ENCODE measurements around the gene CPNE5.

Gene CPNE5

DNA sequence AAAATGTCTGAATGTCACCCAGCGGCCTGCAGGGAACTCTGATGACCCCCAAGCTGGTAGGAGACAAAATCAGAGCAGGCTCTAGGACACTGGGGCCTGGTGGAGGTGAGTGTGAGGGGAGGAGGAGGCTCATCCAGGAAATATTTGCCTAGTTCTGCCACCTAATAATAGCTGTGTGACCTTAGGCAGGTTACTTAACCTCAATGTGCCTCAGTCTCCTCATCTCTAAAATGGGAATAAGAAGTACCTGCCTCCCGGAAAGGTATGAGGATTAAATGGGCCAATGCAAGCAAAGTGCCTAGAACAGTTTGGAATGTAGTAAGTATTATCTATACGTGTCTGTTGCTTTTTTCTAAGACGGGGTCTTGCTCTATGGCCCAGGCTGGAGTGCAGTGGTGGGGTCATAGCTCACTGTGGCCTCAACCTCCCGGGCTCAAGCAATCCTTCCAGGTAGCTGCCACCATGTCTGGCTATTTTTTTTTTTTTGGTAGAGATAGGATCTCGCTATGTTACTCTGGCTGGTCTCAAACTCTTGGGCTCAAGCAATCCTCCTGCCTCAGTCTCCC lies 81.2 kb downstream of the CPNE5 start:
- DNase-seq, result no peak

DNA sequence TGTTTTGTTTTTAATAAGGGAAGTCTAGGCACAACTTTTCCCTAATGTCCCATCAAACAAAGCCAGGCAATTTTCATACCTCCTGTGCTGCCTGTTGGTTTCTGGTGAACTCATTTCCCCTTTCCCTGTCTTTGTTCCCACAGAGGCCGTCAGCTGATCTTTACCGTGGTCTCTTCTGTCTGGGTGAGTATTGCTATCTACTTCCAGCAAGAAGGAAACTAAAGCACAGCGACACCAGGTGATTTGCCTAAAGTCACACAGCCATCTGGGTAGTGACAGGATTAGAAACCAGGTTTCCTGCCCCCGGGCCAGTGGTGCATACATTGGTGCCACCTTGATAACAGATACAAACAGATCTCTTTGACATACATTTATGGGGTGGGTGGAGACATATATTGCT lies 82.0 kb downstream of the CPNE5 start:
- no peak for DNase-seq

DNA sequence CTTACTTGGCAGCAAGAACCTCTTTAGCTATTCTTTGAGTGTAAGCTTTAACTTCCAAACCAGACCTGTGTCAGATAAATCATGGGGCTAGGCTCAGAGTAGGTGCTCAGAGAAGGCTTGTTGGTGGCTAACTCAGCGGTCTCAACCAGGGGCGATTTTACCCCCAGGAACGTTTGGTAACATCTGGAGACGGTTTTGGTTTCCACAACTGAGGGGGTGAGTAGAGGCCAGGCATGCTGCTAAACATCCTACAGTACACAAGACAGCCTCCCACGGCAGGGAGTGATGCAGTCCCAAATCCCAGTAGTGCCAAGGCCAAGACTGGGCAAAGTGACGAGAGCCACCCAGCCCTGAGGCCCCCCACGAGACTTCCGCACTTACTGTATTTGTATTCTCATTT lies 82.5 kb downstream of the CPNE5 start:
- no peak for DNase-seq

DNA sequence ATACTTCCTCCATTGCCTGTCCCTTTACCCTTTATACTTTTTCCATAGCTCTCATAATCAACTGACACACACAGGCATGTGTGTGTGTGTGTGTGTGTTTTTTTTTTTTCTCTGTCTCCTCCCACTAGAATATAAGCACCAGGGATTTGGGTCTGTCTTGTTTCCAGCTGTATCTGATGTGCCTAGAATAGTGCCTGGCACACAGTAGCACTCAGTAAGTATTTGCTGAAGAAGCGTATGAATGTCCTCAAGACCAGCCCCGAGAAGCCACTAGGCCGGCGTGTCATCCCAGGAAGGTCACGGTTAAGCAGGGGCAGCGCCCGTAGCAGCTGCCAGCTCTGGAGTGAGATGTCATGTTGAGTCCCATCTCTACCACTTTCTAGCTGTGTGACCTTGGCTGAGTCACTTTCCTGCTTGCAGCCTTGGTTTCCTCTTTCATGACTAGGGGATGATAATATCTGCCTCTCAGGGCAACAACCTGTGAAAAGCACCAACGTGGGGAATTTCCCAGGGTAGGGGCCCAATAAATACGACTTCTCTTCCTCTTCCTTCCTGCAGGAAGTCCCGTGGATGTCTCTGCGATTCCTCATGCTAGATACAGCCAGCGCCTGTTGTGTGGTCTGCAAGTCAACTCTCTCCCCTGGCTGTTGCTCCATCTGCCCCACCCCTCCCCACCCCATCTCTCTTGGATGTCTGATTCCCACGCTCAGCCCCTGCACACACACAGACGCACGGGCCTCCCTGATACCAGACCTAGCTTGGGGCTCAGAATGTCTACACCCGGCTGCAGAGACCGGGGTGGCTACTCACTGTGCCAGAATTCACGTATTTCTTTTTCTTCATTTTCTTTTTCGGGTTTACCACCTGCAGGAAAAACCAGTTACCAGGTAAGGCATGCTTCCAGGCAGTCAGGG lies 83.6 kb downstream of the CPNE5 start:
- DNase-seq, result peak; percentile 77

DNA sequence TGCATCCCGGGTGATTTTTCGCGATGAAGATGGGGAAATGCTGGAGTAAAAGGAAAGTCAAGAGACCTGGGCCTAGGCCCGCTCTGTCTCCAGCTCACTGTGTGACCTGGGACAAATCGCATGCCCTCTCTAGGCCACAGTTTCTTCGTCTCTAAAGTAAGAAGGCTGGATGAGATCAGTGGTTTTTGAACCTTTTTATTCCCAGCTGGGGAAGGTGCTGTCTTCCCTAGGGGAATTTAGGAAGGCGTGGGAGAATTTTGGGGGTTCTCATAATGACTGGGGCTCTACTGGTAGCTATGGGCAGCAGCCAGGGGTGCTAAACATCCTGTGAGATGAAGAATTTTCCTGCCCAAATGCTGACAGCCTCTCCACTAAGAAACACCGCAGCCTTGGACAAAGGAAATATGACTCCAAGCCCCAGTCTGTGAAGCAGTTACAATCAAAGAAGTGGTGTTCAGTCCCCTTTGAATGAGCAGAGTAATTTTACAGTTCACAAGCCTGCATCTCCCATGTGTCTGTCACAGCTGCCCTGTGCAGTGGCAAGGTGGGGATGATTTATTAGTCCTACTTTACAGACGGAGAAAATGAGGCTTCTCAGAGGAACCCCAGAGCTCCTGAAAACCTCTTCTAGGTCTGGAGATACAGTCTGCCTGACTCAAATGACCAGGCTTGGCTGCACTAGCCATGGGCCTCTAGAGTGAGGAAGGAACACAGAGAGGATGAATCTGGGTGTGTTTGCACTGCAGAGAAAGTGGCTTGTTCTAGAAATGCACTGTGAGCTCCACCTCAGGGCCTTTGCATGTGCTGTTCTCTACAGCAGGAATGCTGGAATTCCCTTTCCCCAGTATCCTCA lies 84.4 kb downstream of the CPNE5 start:
- no peak for DNase-seq

DNA sequence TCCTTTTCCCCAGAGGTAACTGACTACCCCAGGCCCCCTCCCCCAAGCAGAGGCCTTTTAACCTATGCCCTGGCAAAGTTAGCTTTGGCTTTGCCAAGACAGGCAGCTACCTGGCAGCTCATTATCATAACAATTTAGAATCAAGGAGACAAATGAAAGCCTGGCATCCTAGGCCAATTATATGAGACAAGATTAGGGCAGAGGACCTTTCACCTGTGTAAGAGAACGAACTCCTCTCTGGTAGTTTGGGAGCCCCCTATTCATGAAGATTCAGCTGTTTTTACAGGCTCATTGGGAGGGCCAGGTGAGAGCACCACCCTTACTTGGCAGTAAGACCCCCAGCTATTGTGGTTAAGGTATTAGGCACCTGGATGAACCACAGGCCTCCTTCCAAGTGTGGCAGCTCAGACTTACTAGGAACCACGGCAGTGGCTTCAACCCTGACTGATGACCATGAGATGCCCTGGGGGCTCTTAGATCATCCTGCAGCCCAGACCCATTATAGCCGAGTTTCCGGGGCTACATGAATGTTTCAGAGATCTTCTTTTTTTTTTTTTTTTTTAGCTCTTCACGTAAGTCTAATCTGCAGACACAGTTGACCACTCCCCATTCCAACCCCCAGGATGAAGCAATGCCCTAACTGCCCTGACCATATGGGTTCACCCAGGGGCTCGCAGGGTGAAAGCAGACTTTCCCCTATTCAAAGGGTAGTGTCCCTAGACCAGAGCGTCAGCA lies 85.4 kb downstream of the CPNE5 start:
- no peak for DNase-seq

DNA sequence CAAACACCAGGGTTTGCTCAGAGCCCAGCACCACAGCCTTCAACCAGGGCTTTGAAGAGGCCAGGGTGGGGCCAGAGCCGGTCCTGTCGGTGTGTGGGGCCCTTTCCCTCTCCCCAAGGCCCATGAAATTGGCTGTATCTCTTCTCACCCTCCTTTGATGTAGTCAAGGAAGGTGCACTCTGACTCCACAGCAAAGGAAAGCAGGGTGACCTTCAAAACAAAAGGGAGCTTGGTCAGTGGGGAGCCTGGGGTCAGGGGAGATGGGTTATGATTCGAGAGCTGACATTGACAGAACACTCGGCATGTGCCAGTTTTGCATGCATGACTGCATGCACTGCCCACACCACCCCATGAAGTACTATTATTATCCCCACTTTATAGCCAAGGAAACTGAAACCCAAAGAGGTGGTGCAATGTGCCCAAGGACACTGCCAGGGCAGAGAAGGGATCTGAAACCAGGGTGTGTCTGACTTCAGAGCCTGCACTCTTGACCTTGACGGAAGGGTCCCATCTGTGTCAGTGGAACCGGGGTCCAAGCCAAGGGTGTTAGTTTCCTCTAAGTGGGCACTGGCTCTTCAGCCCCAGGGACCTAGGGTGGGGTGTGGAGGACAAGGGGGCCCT lies 86.2 kb downstream of the CPNE5 start:
- no peak for DNase-seq

DNA sequence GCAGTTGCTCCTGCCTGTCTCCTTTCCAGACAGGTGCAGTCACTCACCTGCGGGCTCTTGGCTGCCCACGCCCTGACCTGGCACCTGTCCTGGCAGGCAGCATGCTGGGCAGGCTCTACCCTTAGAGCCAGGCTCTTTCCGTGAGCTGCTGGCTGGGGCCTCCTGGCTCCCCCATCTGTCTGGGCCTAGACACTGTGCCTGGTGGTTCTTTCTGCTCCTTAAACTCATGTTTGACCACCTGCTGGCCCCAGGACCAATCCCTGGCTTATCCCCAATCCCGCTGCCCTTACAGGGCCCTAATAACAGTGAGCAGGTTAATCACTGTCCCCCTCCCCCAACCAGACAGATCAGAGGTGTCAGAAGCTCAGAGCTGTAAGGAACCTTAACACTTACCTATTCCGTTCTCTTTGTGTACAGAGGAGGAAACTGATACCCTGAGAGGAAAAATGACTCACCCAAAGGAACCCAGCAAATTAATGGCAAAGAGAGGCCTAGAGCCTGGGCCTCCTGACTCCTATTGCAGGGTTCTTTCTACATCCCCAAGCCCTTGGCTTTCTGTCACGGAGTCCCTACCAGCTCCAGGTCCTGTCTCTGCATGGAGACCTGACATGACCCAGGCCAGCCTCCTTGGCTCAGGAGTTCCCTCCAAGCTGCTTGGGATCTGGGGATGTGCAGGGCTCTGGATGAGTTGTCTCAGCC lies 86.9 kb downstream of the CPNE5 start:
- DNase-seq, result peak; percentile 57

DNA sequence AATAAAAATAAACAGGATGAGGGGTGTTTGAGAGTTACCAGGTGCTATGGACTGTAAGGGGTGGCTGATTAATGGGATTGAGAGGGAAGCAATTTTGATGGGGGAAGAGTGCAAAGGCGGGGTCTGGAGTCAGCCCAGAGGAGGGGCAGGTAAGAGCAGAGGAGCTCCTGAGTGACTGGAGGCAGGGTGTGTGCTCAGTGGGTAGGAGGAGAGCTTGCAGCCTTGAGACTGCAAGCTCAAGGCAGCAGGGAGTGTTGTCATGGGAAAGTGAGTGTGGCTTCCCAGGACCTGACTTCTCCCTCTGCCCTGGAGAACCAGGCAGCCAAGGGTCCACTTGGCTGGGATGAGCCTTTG lies 87.4 kb downstream of the CPNE5 start:
- DNase-seq, result no peak

DNA sequence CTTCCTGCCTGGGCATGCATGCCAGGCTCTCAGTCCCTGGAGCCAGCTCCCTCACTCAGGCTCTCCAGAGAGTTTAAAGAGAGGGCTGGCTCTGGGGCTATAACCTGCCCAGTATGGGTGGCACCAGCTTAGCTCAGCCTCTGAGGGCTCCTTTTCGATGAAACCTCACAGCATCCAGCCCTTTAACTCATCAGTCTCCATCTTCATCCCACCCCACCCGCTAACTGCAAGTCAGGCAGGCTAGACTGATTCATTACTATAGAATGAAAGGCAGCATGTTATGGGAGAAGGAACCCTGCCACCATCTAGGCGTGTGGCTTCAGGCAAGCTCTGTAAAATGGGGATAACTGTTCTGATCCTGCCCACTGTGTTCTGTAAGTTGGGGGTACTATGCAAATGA lies 88.2 kb downstream of the CPNE5 start:
- no peak for DNase-seq

DNA sequence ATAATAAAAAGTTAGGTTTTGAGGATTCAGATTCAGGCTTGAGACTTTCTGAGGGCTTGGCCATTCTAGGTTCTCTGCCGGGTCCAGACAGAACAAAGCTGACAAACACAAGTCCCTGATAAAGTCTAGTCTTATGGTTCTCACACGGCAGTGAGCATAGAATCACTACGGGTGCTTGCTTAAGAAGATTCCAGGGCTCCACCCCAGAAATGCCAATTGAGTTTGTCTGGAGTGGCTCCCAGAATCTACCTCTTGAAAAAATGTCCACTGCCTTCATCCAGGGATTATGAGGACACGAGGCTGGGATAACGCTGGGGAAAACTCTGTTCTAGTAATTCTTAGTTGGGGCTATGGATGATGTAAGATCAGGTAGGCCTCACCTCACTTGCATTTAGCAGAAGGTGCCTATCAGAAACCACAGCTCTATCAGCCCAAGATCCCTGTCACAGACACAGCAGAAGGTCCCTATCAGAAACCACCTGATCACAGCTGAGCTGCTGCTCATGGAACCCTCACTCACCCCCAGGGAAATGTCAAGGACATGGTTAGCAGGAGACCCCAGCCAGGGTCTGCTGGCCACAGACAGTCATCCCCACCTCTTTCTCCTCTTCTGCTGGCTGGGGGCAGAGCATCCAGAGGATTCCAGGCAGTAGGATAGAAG lies 89.3 kb downstream of the CPNE5 start:
- DNase-seq, result no peak

DNA sequence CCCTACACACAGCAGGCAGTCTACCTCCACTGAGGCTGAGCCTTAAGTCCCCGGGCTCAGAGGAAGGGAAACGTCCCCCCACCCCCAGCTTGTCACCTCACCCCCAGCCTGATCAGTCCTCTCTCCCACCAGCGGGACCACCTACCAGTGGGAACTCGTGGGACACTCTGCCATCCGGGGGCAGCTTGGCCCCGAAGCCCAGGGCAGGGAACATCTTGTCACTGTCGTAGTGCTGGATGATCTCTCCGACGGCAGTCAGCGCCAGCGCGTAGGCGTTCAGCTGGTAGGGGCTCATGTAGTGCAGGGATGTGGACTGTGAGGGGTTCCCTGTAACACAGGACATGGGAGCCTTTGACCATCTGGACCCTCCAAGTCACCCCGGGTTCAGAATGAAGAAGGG lies 93.0 kb downstream of the CPNE5 start:
- DNase-seq, result no peak

DNA sequence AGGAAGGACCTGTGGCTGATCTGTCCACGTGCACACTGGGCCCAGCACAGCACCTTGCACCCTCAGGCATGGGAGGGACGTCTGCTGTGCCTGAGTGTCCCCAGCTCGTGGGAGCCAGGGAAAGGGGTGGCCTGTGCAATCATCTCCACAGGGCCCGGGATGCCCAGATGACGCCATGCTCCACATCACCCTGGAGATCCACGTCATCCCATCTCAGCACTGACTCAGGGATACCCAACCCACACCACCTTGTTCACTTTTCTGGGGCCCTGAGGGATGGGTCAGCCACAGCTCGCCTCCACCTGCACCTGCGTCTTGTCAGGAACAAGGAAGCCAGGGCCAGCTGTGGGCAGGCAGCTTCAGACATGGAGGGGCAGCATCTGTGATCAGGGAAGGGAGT lies 93.4 kb downstream of the CPNE5 start:
- no peak for DNase-seq

DNA sequence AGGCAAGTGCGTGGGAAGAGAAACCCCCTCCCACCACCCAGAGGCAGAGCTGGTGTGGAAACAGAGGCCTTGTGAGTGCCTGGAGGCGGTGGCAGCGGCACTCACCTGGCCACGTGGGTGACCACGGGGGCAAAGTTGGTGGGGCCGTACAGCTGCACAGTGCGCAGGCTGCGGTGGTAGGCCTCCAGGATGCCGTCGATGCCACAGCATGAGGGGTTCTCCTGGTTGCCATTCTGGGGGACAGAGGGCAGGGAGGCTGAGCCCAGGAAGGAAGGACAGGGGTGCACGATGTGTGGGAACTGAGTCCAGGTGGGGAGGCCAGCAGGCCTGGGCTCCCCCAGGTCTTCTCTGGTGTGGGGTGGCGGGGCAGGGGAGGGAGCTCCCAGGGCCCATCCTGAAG lies 94.0 kb downstream of the CPNE5 start:
- DNase-seq, result no peak

DNA sequence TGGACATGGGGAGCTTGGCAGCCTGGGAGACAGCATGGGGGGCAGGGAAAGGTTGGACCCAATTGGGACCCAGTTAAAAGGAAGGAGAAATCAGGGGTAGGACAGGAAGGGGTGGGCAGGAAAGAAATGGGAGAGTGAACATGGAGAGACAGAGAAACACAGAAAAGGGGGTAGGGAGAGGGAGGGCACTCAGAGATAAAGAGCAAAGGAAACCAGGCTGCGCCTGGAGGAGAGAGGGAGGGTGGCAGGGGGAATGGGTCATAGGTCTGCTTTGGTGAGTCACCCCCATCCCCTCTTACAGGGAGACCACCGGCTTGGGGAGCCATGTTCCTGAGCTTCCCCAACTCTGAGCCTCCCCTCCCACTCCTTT lies 95.0 kb downstream of the CPNE5 start:
- no peak for DNase-seq

DNA sequence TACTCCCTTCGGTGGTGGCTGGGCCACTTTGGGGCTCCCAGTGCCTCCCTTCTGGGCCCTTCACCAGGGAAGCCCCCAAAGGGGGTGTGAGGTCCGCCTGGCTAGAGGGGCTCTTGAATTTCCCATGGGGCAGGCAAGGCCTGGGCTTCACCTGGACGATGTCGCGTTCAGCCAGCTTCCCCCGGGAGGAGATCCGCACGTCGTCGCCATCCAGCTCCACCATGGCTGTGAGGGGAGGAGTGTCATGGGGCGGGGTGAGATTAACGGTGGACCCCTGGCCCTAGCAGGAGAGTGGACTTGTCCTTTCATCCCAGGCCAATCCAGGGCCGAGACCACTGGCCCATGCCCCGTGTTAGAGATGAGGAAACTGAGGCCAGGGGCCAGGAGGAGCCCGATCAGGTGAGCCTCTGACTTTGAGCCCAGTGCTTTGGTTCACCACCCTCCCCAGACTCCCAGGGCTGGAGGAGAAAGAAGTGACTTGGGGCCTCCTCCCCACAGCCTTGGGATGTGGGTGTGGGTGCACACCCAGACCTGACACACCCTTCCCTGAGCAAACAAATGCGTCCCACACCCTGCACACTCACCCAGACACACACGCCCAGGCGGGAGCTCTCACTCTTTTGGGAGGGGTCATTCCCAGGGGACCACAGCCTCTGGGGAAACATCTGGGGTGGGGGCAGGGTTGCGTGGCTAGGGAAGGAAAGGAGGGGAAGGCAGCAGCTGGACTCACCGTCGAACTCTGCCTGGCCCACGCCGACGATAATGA lies 95.5 kb downstream of the CPNE5 start:
- DNase-seq, result no peak

DNA sequence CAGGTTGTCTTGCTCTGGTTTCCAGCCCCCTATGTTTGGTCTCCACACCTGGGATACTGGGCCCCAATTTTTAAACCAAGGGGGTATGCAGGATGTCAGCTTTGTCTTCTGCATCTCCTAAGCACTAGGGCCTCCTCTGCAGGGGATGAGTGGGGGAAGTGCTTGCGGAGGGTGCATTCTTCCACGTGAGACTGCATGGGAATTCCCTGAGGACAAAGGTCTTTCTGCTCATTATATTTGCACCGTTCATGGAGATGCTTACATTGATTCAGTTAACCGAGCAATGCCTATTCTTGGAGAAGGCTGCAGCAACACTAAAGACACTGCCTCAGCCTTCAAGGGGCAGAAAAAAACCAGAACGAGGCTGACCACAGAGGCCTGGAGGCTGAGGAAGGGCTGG lies 96.2 kb downstream of the CPNE5 start:
- DNase-seq, result no peak

DNA sequence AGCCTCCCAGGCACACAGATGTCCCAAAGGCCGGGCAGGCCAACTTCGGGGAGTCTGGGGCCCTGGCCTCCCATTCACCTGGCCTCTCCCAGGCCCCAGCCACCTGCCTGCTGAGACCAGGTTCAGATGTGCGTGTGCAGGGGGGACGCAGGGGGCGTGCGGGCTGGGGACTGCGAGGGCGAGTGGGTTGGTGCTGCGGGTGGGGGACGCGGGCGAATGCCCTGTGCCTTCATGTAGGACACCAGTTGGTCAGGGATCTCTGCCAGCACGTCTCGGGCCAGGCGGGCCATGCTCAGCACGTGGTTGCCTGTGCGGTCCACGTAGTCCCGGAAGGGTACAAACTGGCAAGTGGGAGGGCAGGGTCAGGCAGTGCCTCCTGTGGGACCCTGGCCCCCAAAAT lies 97.1 kb downstream of the CPNE5 start:
- DNase-seq, result no peak

DNA sequence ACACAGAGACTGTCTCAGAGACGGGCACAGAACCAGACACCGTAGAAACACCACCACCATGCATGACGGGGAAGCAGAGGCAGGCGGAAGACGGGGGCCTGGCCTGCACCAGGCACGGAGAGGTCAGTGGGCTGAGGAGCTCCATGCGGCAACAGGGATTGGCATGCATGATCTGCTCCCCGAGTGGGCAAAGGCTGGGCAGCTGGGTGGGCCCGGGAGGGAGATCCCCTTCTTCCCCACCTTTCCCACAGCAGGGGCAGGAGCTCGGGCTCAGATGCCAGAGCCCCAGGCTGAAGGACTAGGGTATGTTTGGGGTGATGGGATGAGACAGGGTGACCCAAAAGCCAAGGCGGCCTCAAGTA lies 98.4 kb downstream of the CPNE5 start:
- DNase-seq, result no peak

DNA sequence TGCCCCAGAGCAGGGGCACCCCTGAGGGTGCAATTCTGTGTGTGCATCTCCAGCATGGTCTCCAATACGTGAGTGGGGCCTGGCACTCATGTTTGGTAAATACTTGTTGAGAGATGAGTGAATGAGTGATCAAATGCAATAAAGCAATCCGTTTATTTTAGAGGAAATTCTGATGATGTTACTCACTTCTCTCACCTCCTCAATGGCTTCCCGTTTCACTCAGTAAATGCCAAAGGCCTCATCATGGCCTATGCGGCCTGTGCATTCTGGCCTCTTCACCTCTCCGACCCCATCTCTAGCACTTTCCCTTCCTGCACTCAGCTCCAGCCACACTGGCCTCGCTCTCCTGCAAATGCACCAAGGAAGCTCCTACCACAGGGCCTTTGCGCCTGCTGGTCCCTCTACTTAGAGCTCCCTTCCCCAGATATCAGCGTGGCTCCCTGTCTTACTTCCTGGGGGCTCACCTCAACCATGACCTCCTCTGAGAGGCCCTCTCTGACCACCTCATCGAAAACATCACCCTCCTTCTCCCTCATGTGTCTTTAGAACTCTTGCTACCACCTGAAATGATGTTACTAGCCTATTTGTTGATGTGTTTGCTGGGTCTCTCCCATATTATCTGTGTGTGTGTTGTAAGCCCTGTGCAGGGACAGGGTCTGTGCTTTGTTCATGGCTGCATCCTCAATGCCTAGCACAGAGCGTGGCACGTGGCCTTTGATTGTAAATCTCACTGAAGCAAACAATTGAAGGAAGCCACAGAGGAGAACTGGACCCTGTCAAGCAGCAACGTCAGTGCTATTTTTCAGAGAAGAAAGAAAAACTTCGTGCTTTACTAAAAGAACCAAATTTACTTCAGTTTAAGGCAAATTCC lies 99.1 kb downstream of the CPNE5 start:
- DNase-seq, result no peak

All from NK-92 treated with Interleukin-12 subunit alpha and Interleukin-12 subunit beta, amount 100 ng/mL, for 24 hours (cell line).